ELF-1 (cell line): ENCODE measurements around the gene CARS1.

Experiments used
- DNase-seq: peaks from one replicate; pipeline ENCODE4 v3.0.0-alpha.2; 2016; ENCODE audit warnings: low read depth, low spot score

Gene CARS1

DNA sequence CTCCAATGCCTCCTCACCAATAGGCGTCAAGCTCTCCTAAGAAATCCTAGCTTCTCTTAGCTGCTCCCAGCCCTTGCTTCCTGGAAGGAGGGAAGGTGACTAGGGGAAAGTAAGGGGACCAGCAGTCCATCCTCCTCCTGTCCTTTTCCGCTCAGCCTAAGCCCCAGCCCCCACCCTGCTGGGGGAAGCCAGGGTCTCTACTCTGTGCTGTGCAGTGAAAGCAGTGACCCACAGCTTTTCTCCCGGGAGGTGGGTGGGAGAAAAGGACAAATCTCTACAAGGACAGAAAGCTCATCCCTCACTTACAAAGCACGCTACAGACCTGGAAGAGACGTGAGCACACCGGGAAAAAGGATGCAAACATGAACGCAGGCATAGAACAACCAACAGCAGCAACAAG lies 97.1 kb downstream of the CARS1 start:
- no peak for DNase-seq

DNA sequence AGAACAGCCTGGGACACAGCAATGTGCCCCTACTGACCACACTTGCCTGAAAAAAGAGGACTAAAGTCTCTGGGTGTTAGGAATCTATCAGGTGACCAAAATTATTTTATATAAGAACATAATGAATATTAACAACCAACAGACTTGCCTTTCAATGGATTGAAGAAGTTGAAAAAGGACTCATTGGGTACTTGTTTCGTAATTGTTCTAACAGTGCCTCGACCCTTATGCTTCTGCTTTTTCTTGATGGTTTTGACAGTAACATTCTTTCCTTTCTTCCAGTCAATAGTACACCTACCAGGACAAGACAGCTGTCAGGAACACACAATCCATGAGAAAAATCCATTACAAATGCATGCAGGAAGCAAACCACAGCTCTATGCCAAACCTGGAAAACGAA lies 99.0 kb downstream of the CARS1 start:
- DNase-seq, result no peak

DNA sequence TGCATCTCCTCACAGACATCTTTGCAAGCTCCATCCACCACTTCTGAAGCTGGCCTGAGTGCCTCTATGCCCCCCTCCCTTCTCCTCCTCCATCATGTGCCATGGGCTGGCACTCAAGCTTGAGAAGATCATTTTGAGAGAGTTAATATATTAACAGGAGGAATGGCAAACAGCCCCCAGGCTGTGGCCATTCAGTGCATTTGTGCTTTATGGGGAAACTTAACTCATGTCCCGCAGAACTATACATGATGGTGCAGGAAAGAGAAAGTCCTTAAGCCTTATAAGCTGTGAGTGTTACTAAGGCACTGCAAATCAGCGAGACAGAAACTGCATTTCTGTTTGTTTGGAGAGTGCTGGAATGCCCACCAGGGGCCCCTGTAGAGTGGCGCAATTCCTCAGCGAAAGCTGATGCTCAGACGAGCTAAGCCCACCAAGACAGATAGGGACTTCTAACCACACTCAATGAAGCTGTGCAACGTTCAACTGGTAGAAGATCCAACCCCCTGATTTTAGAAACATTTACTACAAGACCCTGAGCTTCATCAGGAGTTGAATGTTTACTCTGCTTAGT lies 101.2 kb downstream of the CARS1 start:
- peak; percentile 40 for DNase-seq

DNA sequence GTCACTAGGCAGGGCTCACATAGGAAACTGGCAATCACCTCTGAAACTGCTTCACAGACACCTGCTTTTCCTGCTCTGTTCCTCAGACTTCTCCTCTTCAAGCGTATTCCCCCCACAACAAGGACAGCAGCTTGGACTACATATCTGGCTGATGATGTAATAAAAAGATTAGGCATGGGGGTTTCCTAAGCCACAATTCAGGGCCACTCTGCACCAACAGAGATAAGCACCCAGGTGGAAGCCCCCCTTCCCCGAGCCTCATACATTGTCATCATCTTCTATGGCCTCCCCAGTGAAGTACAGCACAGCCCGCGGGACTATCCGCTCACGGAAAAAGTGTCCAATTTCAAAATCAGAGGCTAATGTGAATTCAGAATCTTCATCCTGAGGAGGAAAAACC lies 103.0 kb downstream of the CARS1 start:
- no peak for DNase-seq

DNA sequence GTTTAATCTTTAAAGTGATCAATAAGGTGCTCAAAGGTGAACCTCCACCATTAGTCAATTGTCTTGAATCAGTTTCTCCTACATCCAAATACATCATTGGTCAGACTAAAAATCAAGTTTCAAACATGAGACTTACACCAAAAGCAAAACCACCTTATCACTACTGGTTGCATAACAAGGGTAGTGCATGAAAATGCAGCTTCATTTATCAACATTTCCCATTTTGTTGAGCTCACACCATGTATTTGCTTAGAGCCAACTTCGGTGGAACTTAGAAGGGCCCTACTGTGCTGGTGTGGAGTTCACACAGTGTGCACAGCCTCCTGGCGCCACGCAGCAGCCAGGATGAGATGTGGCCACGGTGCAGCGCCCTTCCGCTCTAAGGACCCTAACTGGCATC lies 104.9 kb downstream of the CARS1 start:
- no peak for DNase-seq

- no peak for DNase-seq
Measured at GRCh38 chr11:2951231-2952110, 105.8 kb downstream of the CARS1 start.
